ENCODE measurements around the gene DIDO1. TPM values are rescaled to one million over a fixed set of nuclear protein-coding genes. Genes with fewer than 3 reads are reported as not detected.

Gene DIDO1
- total RNA-seq, 3 donors from 2014 or later (not counting 1 experiment from before 2014, with no cell fraction given): 79.5 to 116 (median 83.4) TPM

- Mint-ChIP-seq H3K27me3 (ENCODE audit: low read depth in 2 of 2) (no peaks in the 10 kb centered on the region), H3K4me3 (no peak overlapping the region), H3K4me1 (peaks cover 0 to 4% of the 10 kb centered on the region in 2 donors), H3K9me3 (no peaks in the 10 kb centered on the region), H3K27ac (no peak overlapping the region), H3K36me3 (no peaks in the 10 kb centered on the region)
- Histone ChIP-seq H3K27me3 (ENCODE audit: control insufficient read depth, insufficient read depth, low read length) (no peaks in the 10 kb centered on the region), H3K9me3 (ENCODE audit: control insufficient read depth, insufficient read depth, low read length) (no peaks in the 10 kb centered on the region), H3K4me1 (ENCODE audit: control insufficient read depth, insufficient read depth, low read length) (no peaks in the 10 kb centered on the region), H3K36me3 (ENCODE audit: control insufficient read depth, insufficient read depth, low read length) (no peaks in the 10 kb centered on the region), H3K4me3 (ENCODE audit: low read length) (no peak overlapping the region), H3K27ac (ENCODE audit: low read length) (no peak overlapping the region)
- no peak for ATAC-seq
- 96% methylated on average over 14 of the region's 16 CpGs for WGBS (ENCODE audit: insufficient coverage)
- intact Hi-C loops (cut with micrococcal nuclease): no loop called here
- no peak for TF ChIP-seq CTCF (IDR thresholded peaks at IDR 0.05)
- DNase-seq: no peak
Measured at GRCh38 chr20:62845416-62846160, 80.7 kb downstream of the DIDO1 start.

- intact Hi-C loops (cut with micrococcal nuclease): no loop called here
- no peaks in the 10 kb centered on the region for H3K9me3 Mint-ChIP-seq
- no peaks in the 10 kb centered on the region for H3K27me3 Mint-ChIP-seq (ENCODE audit: low read depth in 2 of 2)
- TF ChIP-seq CTCF (IDR thresholded peaks at IDR 0.05): no peak
- no peak overlapping the region for H3K4me3 ChIP-seq (ENCODE audit: low read length)
- no peak overlapping the region for H3K27ac Mint-ChIP-seq
- H3K27ac ChIP-seq (ENCODE audit: low read length): no peak overlapping the region
- H3K4me1 Mint-ChIP-seq: peaks cover 0 to 4% of the 10 kb centered on the region in 2 donors
- no peak for ATAC-seq
- no peak for DNase-seq
- H3K4me1 ChIP-seq (ENCODE audit: control insufficient read depth, insufficient read depth, low read length): no peaks in the 10 kb centered on the region
- no peak overlapping the region for H3K4me3 Mint-ChIP-seq
- 98% methylated on average over 6 of the region's 7 CpGs for WGBS (ENCODE audit: insufficient coverage)
- no peaks in the 10 kb centered on the region for H3K36me3 Mint-ChIP-seq
- no peaks in the 10 kb centered on the region for H3K36me3 ChIP-seq (ENCODE audit: control insufficient read depth, insufficient read depth, low read length)
- no peaks in the 10 kb centered on the region for H3K9me3 ChIP-seq (ENCODE audit: control insufficient read depth, insufficient read depth, low read length)
- H3K27me3 ChIP-seq (ENCODE audit: control insufficient read depth, insufficient read depth, low read length): no peaks in the 10 kb centered on the region
Measured at GRCh38 chr20:62844182-62844581, 82.1 kb downstream of the DIDO1 start.

- no peak for TF ChIP-seq CTCF (IDR thresholded peaks at IDR 0.05)
- no peaks in the 10 kb centered on the region for H3K36me3 ChIP-seq (ENCODE audit: control insufficient read depth, insufficient read depth, low read length)
- ATAC-seq (no peak), DNase-seq (no peak)
- Mint-ChIP-seq H3K4me1 (peaks cover 3 to 4% of the 10 kb centered on the region in 2 donors), H3K27ac (no peak overlapping the region), H3K36me3 (no peaks in the 10 kb centered on the region), H3K4me3 (no peak overlapping the region), H3K27me3 (ENCODE audit: low read depth in 2 of 2) (no peaks in the 10 kb centered on the region), H3K9me3 (no peaks in the 10 kb centered on the region)
- intact Hi-C loops (cut with micrococcal nuclease): no loop called here
- WGBS (ENCODE audit: insufficient coverage): 95% methylated on average over 10 of the region's 10 CpGs
- H3K27ac ChIP-seq (ENCODE audit: low read length): no peak overlapping the region
- peaks cover 4% of the 10 kb centered on the region for H3K4me1 ChIP-seq (ENCODE audit: control insufficient read depth, insufficient read depth, low read length)
- H3K27me3 ChIP-seq (ENCODE audit: control insufficient read depth, insufficient read depth, low read length): no peaks in the 10 kb centered on the region
- no peak overlapping the region for H3K4me3 ChIP-seq (ENCODE audit: low read length)
- no peaks in the 10 kb centered on the region for H3K9me3 ChIP-seq (ENCODE audit: control insufficient read depth, insufficient read depth, low read length)
Measured at GRCh38 chr20:62843656-62844055, 82.6 kb downstream of the DIDO1 start.
